Activated CD4-positive, CD25-positive, alpha-beta regulatory T cell (primary cell): ENCODE results near the gene DHTKD1.
"Not testable (repeated sequence)": the region's sequence is repeated elsewhere in the genome, so short reads cannot be mapped to it uniquely, and the experiment has no call there.

ENCODE experiments used
- DNase-seq, 4 experiments: peaks; one replicate each; lab custom pipeline; 2025; lab: John Stamatoyannopoulos, UW

Gene DHTKD1

DNA sequence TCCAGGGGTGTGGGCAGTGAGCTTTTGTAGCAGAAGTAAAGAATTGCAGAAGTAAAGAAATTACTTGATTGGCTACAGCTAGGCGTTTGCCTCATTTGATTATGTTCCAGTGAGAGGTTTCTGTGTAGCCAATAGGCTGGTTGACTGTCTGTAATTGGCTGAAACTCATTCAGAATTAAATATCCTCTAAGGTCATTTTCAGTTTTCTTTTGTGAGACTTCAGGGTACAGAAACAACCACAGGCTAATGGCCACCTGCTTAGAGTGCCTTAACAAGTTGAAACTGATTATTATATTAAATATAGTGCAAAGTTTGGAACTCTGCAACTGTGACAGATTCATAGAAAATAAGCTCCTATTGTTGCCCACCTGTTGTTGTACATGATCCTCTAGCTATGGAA is 71.3 kb downstream of the DHTKD1 start:
- no peak for DNase-seq

GRCh38 chr10:12144538-12144937 is 75.8 kb downstream of the DHTKD1 start:
- DNase-seq: no peak

GRCh38 chr10:12150163-12150562 is 81.4 kb downstream of the DHTKD1 start:
- no peak for DNase-seq

GRCh38 chr10:12154516-12154915 is 85.8 kb downstream of the DHTKD1 start:
- DNase-seq: no peak

DNA sequence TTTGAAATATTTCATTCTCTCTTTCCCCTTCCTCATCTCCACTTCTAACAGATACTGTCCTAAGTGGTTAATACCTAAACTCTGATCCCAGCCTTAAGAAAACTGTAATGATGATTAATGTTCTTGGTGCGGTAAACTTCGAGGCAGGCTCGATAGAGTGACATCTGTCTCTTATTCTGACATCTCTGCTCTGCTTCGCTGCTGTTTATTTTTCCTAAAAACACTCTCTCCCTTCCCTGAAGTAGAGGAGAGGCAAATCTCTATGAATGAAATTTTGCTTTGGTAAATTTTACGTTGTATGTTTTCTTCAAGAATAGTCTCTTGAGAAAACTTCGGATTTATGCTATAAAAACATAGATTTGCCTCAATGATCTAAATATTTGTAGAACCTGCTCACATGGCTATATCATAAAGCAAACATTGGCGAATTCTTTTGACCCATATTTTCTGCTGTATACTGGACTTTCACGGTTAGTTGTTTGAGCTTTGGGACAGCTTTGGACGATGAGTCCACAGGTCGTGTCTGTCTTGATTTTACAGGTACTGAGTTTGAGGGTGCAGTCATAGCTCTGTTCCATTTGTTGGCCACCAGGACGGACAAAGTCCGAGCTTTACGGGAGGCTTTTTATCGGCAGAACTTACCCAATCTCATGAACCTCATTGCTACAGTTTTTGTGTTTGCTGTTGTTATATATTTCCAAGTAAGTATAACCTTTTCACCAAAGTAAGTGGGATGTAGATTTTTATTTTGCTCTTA is 87.8 kb downstream of the DHTKD1 start:
- DNase-seq: no peak

DNA sequence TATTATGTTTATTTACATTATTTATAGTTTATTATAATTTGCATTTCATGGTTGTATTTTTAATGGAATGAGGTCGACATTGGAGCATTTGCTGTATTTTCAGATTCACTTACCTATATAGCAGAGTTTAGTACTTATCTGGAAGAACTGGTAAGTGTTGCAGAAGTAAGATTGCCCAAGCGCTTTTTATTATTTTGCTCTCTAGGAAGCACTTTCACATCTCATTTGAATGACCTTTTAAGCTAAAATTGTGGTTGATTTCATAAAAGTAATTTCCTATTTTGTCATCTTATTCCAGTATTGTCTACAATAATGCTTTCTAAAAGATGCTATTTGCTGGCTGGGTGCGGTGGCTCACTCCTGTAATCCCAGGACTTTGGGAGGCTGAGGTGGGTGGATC is 89.4 kb downstream of the DHTKD1 start:
- no peak for DNase-seq

GRCh38 chr10:12160664-12161063 is 91.9 kb downstream of the DHTKD1 start:
- DNase-seq: no peak

DNA sequence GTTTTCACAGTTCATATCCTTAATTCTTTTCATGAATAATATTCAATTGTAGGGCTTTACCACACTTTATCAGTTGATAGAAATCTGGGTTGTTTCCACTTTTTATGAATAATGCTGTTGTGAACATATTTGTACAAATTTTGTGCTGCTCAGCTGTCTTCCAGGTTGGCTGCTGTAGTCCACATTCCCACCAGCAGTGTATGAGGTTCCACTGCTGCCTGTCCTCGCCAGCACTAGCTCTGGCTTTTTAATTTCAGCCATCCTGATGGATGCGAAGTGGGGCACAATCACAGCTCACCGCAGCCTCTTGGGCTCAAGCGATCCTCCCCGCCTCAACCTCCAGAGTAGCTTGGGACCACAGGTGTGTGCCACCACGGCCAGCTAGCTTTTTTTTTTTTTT is 94.2 kb downstream of the DHTKD1 start:
- DNase-seq: no peak

- no peak for DNase-seq
Measured at GRCh38 chr10:12164085-12164484, 95.3 kb downstream of the DHTKD1 start.

GRCh38 chr10:12165036-12165435 is 96.3 kb downstream of the DHTKD1 start:
- DNase-seq: no peak

DNA sequence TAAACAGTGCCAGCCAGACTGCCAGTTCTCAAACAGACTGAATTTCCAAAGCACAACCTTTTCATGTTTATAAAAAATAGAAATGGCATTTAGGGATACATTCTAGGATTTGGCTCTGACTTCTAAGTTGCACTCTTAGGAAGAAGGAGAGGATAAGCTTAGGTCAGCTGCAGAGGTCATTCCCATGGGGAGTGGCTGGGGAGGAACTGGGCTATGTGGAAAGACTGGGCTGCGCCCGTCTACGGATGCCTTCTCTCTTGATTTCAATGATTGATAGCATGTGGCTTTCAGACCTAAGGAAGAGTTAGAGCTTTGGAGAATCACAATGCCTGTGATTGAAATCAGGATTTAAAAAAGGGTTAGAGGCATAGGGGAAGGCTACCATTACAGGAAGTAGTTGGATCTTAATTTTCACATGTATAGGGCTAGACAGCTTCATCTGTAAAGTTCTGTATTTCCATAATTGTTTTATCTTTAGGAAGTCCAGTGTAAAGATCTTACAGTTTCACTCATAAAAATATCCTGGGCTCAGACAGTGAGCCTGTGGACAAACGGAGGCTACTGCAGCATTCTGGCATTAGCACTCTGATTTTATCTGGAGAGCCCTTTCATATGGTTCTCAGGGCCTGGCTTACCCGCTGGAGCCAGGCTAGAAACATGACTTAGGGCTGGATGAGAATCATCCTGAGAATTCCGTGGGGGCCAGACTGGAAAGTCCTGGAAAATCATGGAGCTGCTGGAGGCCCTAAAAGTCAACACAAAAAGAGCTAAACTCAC is 97.4 kb downstream of the DHTKD1 start:
- DNase-seq: no peak

DNA sequence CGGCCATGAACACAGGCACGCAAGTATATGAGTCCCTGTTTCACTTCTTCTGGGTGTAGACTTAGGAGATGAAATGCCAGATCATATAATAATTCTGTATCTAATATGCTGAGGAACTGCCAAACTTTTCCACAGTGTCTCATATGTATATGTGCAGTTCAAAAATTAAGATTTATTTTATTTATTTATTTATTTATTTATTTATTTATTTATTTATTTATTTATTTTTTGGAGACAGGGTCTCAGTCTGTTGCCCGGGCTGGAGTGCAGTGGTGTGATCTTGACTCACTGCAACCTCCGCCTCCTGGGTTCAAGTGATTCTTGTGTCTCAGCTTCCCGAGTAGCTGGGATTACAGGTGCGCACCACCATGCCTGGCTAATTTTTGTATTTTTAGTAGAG is 102.8 kb downstream of the DHTKD1 start:
- DNase-seq: not testable (repeated sequence)
